ENCODE data around the gene SLC25A43.

GRCh38 chrX:119417376-119417775, 18.2 kb downstream of the SLC25A43 start:
- TF ChIP-seq CTCF (IDR thresholded peaks at IDR 0.05) (no peak), USF2 (IDR thresholded peaks at IDR 0.05) (no peak), POLR2A (IDR thresholded peaks at IDR 0.05; ENCODE audit: low read length) (no peak), PHF8 (IDR thresholded peaks at IDR 0.05; ENCODE audit: borderline replicate concordance, low read depth) (no peak), EP300 (IDR thresholded peaks at IDR 0.05) (no peak), ZFP36 (IDR thresholded peaks at IDR 0.05; ENCODE audit: borderline replicate concordance, partially characterized antibody) (no peak), RFX5 (IDR thresholded peaks at IDR 0.05) (no peak), POLR2AphosphoS2 (conservative IDR thresholded peaks at IDR 0.05; ENCODE audit: low read length) (no peak), JUNB (IDR thresholded peaks at IDR 0.05) (no peak), SMC3 (IDR thresholded peaks at IDR 0.05) (no peak), CHD2 (IDR thresholded peaks at IDR 0.05; ENCODE audit: low read length, partially characterized antibody) (no peak), MAFK (IDR thresholded peaks at IDR 0.05; ENCODE audit: partially characterized antibody) (no peak)
